ENCODE results near the gene ARHGAP44.

DNA sequence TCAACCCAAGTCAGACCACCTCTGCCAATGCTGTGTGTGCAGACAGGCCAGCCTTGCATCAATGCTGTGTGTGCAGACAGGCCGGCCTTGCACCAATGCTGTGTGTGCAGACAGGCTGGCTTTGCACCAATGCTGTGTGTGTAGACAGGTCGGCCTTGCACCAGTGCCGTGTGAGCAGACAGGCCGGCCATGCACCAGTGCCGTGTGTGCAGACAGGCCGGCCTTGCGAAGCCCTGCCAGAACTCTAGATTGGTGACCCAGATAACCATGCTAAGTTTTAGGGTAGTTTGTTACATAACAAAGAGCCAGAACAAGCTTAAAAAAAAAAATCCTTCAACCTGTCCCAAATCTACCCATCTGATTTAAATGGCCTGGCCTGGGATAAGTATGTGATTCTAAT is 174.2 kb downstream of the ARHGAP44 start:
- TF ChIP-seq, protein P1, sequence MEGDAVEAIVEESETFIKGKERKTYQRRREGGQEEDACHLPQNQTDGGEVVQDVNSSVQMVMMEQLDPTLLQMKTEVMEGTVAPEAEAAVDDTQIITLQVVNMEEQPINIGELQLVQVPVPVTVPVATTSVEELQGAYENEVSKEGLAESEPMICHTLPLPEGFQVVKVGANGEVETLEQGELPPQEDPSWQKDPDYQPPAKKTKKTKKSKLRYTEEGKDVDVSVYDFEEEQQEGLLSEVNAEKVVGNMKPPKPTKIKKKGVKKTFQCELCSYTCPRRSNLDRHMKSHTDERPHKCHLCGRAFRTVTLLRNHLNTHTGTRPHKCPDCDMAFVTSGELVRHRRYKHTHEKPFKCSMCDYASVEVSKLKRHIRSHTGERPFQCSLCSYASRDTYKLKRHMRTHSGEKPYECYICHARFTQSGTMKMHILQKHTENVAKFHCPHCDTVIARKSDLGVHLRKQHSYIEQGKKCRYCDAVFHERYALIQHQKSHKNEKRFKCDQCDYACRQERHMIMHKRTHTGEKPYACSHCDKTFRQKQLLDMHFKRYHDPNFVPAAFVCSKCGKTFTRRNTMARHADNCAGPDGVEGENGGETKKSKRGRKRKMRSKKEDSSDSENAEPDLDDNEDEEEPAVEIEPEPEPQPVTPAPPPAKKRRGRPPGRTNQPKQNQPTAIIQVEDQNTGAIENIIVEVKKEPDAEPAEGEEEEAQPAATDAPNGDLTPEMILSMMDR (IDR thresholded peaks at IDR 0.05; ENCODE audit: low read depth, low read length), result no peak
- TF ChIP-seq EZH2phosphoT487 (IDR thresholded peaks at IDR 0.05; ENCODE audit: low read depth), result no peak
